GM12878 (cell line): ENCODE data around the gene DDX51. TPM values are rescaled to one million over a fixed set of nuclear protein-coding genes. Genes with fewer than 3 reads are reported as not detected.

Experiments used
- ASH2L ChIP-seq: fragments of 300-600, 200-600 bp; sonication (generic); IDR thresholded peaks from 2 replicates; pipeline ENCODE4 v1.6.1; 2017; ENCODE audit warnings: low read depth, mild to moderate bottlenecking, borderline replicate concordance
- ATF3 ChIP-seq: IDR thresholded peaks from 2 replicates; pipeline ENCODE4 v1.6.1; 2011; ENCODE audit warnings: low read depth, mild to moderate bottlenecking, low read length, moderate library complexity, borderline replicate concordance; ENCODE audit errors: extremely low read depth
- HCFC1 ChIP-seq: fragments of 150-350 bp; IDR thresholded peaks from 2 replicates; pipeline ENCODE4 v1.6.1; 2014; ENCODE audit warnings: low read length
- IRF4 ChIP-seq: IDR thresholded peaks from 2 replicates; pipeline ENCODE4 v1.6.1; 2011; ENCODE audit warnings: low read depth, low read length
- MEF2B ChIP-seq: fragments of 450-650 bp; IDR thresholded peaks from 2 replicates; pipeline ENCODE4 v1.6.1; 2018; ENCODE audit warnings: mild to moderate bottlenecking, moderate library complexity; ENCODE audit not compliant: partially characterized antibody, poor library complexity, severe bottlenecking
- MLLT1 ChIP-seq: fragments of 450-650 bp; IDR thresholded peaks from 2 replicates; pipeline ENCODE4 v1.6.1; 2016; ENCODE audit warnings: mild to moderate bottlenecking
- NBN ChIP-seq: fragments of 450-650 bp; IDR thresholded peaks from 2 replicates; pipeline ENCODE4 v1.6.1; 2016
- RFX5 ChIP-seq: IDR thresholded peaks from 2 replicates; pipeline ENCODE4 v1.6.1; 2011; ENCODE audit warnings: low read depth, low read length, improper control_type of control experiment
- SKIL ChIP-seq: fragments of 450-650 bp; IDR thresholded peaks from 2 replicates; pipeline ENCODE4 v1.6.1; 2017; ENCODE audit warnings: mild to moderate bottlenecking, low read depth, inconsistent platforms; ENCODE audit not compliant: poor library complexity, severe bottlenecking
- SMAD5 ChIP-seq: IDR thresholded peaks from 2 replicates; pipeline ENCODE4 v1.6.1; 2016; ENCODE audit warnings: antibody characterized with exemption, low read depth
- STAT1 ChIP-seq: fragments of 450-650 bp; conservative IDR thresholded peaks from 2 replicates; pipeline ENCODE4 v1.6.1; 2014; ENCODE audit warnings: antibody characterized with exemption, mild to moderate bottlenecking
- ZBTB4 ChIP-seq: fragments of 450-650 bp; formaldehyde crosslinking; IDR thresholded peaks from 2 replicates; pipeline ENCODE4 v1.4.0; 2022; ENCODE audit warnings: mild to moderate bottlenecking, moderate library complexity
- polyA plus RNA-seq, 11 experiments: library from polyadenylated mRNA; depleted of rRNA in 4 of 11; unstranded in 6 of 11; stranded (reverse) in 5 of 11; fragments of >200 nt; fragmentation: Nextera tagmentation in 4 of 11; fragmentation: Illumina TruSeq in 1 of 11; extraction: Ambion mirVana in 4 of 11; extraction: Trizol in 1 of 11; gene quantifications; 1 replicate in 1 of 11; 2 replicates in 10 of 11; pipeline versions ENCODE4 v1.2.1 to v1.2.3, GENCODE V29; 2011 to 2016; ENCODE audit warnings: inconsistent platforms in 2 of 11, missing spikeins in 2 of 11, low read depth in 1 of 11
- total RNA-seq, 4 experiments: library from RNA; depleted of rRNA in 3 of 4; stranded (reverse); fragments of >200 nt in 3 of 4; fragmentation: Illumina TruSeq in 1 of 4; extraction: Trizol in 1 of 4; gene quantifications; 2 replicates each; pipeline versions ENCODE4 v1.2.1 to v1.2.3, GENCODE V29; 2013 to 2021

Gene DDX51
- total and polyA plus RNA-seq, 10 of the 15 experiments (the other 5 are each of a cell fraction or from before 2014, with no cell fraction given): 0.97 to 29.1 (median 9.8) TPM

GRCh38 chr12:132180648-132181546 is 36.8 kb upstream of the DDX51 start (continued):
- no peak for TF ChIP-seq ZBTB4 (CRISPR knock-in tag)
- TF ChIP-seq NBN: no peak
- TF ChIP-seq MEF2B: no peak
- TF ChIP-seq ATF3: no peak
- no peak for TF ChIP-seq ASH2L
- TF ChIP-seq STAT1: no peak
- TF ChIP-seq MLLT1: no peak
- TF ChIP-seq IRF4: no peak
- TF ChIP-seq SKIL: no peak
- TF ChIP-seq SMAD5: no peak
- TF ChIP-seq HCFC1: no peak
- no peak for TF ChIP-seq RFX5
- TF ChIP-seq, all 136 proteins: peak for 0
